GM18867 (cell line): ENCODE data around the gene THSD1.
"Not testable (repeated sequence)": the region's sequence is repeated elsewhere in the genome, so short reads cannot be mapped to it uniquely, and the experiment has no call there.

Source experiments
- ATAC-seq: cut with Tn5 transposase; IDR thresholded peaks from one replicate; pipeline ENCODE4 v1.9.1; 2021; ENCODE audit warnings: mild to moderate bottlenecking, moderate library complexity; ENCODE audit not compliant: unreplicated experiment

The THSD1 gene

DNA sequence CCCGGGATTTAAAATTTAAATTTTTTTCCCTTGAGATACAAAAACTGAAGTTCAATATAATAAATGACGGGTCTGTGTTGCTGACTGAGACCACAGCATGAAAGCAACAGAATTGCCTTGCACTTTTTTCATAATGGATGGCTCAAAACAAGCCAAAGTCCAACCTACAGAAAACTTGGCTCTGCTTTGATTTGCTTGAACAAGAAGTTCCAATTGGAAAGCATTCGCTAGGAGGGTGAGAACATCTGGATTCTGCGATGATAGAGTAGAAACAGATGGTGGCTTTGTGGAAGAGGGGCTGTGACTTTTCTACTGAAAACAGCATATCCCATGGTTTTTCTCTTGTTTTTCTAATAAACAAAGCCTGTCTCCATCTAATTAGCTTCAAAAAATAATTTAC lies 46.4 kb downstream of the THSD1 start:
- ATAC-seq: no peak

- ATAC-seq: no peak
Observed at GRCh38 chr13:52356327-52356726, 49.6 kb downstream of the THSD1 start.

DNA sequence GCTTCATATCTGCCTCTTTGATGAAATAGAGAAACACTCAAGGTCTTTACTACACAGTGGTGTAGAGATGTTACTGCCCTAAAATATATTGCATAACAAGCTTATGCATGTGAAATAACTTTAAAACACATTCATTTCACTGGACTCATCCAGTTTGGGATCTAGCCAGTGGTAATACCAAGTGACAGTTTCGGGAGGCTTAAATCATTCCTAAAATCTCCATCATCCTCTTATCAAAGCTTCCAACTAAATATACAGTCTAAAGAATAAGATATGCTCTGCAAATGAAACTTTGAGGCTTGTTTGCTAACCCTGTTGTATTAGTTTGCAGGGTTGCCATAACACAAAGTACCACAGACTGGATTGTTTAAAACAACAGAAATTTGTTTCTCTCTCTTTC lies 52.8 kb downstream of the THSD1 start:
- ATAC-seq: no peak

- ATAC-seq: no peak
Observed at GRCh38 chr13:52348983-52349780, 56.8 kb downstream of the THSD1 start.

DNA sequence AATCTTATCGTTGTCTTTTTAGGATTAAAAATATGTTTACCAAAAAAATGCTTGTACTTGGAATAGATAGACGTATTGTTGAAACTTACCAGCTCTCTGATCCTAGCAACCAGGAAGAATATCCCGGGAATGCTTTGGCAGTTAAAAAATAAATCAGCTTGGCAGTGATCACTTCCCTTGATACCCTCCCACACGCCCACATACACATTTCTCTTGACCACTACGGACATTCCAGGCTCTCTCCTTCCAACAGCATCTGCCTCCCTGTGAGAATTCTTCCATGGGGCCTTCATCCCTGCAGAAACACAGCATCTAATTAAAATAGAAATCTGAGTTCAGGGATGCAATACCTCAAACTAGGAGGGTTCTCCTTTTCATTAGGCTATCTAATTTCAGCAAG lies 57.9 kb downstream of the THSD1 start:
- no peak for ATAC-seq

- ATAC-seq: no peak
Observed at GRCh38 chr13:52345631-52346251, 60.2 kb downstream of the THSD1 start.

DNA sequence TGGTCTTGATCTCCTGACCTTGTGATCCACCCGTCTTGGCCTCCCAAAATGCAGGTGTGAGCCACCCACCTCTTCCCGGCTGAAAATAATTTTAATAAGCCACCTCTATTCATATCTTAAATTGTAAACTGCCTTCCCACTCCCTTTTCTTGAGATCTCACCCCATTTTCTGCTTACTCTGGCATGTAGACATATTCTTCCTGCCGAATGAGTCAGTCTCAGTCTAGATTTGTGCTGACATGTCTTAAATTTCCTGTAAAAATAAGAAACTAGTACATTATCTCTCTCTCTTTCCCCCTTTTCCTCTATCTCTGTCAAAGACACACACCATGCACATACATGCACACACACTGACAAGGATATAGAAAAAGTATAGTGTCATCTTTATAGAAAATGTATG lies 60.9 kb downstream of the THSD1 start:
- no peak for ATAC-seq

- ATAC-seq: no peak
Observed at GRCh38 chr13:52344108-52344507, 61.9 kb downstream of the THSD1 start.

DNA sequence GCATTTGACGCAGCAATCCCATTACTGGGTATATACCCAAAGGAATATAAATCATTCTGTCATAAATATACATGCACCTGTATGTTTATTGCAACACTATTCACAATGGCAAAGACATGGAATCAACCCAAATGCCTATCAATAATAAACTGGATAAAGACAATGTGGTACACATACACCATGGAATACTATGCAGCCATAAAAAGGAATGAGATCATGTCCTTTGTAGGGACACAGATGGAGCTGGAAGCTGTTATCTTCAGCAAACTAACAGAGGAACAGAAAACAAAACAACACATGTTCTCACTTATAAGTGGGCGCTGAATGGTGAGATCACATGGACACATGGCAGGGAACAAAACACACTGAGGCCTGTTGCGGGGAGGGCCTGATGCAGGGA lies 63.8 kb downstream of the THSD1 start:
- not testable (repeated sequence) for ATAC-seq

- ATAC-seq: not testable (repeated sequence)
Observed at GRCh38 chr13:52337828-52338455, 68.0 kb downstream of the THSD1 start.

DNA sequence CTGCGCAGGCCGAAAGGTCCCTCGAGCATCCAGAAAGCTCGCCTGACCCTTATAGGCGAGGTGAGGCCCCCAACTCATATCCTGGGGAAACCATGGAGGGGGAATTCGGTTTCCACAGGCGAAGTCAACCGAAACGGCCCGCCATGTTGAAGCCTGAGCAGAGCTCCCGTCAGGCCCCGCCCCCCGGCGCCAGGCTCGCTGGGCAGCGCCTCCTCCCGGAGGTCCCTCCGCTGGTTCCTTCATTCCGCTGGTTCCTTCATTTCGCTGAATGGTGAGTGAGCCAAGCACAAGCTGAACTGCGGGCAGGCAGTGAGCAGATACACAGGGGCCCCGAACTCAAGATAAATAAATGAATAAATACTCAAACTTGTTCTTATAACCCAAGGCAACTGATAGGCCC lies 71.9 kb downstream of the THSD1 start:
- ATAC-seq: not testable (repeated sequence)

GRCh38 chr13:52331844-52332243 lies 74.1 kb downstream of the THSD1 start:
- ATAC-seq: not testable (repeated sequence)
